GM19372 (cell line): ENCODE data around the gene FAM20B.

Experiments
- ATAC-seq: cut with Tn5 transposase; IDR thresholded peaks from one replicate; pipeline ENCODE4 v1.9.1; 2021; ENCODE audit warnings: mild to moderate bottlenecking, low read depth, moderate library complexity; ENCODE audit not compliant: unreplicated experiment

Gene FAM20B

GRCh38 chr1:179046808-179047635 lies 21.3 kb downstream of the FAM20B start:
- no peak for ATAC-seq

- ATAC-seq: no peak
These were observed 21.9 kb downstream of the FAM20B start for GRCh38 chr1:179047636-179047997.

GRCh38 chr1:179048339-179049124 lies 22.8 kb downstream of the FAM20B start:
- no peak for ATAC-seq

- no peak for ATAC-seq
These were observed 27.1 kb downstream of the FAM20B start for GRCh38 chr1:179052776-179053175.

GRCh38 chr1:179053486-179053885 lies 27.8 kb downstream of the FAM20B start:
- ATAC-seq: no peak

- no peak for ATAC-seq
These were observed 30.2 kb downstream of the FAM20B start for GRCh38 chr1:179055937-179056336.

GRCh38 chr1:179058487-179059483 lies 33.1 kb downstream of the FAM20B start:
- no peak for ATAC-seq

GRCh38 chr1:179061360-179062282 lies 35.9 kb downstream of the FAM20B start:
- no peak for ATAC-seq

GRCh38 chr1:179066471-179066870 lies 40.8 kb downstream of the FAM20B start:
- no peak for ATAC-seq

- no peak for ATAC-seq
These were observed 51.7 kb downstream of the FAM20B start for GRCh38 chr1:179077396-179077795.

GRCh38 chr1:179079113-179079761 lies 53.5 kb downstream of the FAM20B start:
- no peak for ATAC-seq

GRCh38 chr1:179080866-179081686 lies 55.4 kb downstream of the FAM20B start:
- ATAC-seq: no peak

GRCh38 chr1:179081687-179082332 lies 56.1 kb downstream of the FAM20B start, which contains the start of gene TOR3A:
Gene TOR3A (plus strand): TSS chr1:179082070. CDS start chr1:179082129, 59 bp downstream.
- peak; percentile 80 for ATAC-seq

- ATAC-seq: peak; percentile 9
These were observed 56.8 kb downstream of the FAM20B start for GRCh38 chr1:179082333-179082998.

GRCh38 chr1:179082999-179083335 lies 57.3 kb downstream of the FAM20B start:
- no peak for ATAC-seq

- ATAC-seq: no peak
These were observed 57.8 kb downstream of the FAM20B start for GRCh38 chr1:179083533-179083932.

- no peak for ATAC-seq
These were observed 62.0 kb downstream of the FAM20B start for GRCh38 chr1:179087665-179088064.
